NOMO-1 treated with DMSO at 0.1 percent for 48 hours (cell line): ENCODE measurements around the gene DCDC1.

Experiments used
- DNase-seq: peaks from one replicate; lab custom pipeline; 2025; ENCODE audit not compliant: unreplicated experiment; lab: John Stamatoyannopoulos, UW

The DCDC1 gene

GRCh38 chr11:31369348-31370329, at the start of gene DCDC1, which contains the start of gene DNAJC24:
TSS of gene DCDC1 (minus strand) at chr11:31369739. CDS start at chr11:31328280, 41,459 bp downstream.
TSS of gene DNAJC24 (plus strand) at chr11:31369860. CDS start at chr11:31370749, 889 bp downstream.
- DNase-seq: peak; percentile 90

GRCh38 chr11:31419138-31419537, 49.6 kb upstream of the DCDC1 start:
- no peak for DNase-seq

GRCh38 chr11:31417816-31418215, 48.3 kb upstream of the DCDC1 start:
- DNase-seq: no peak

- no peak for DNase-seq
Measured at GRCh38 chr11:31417357-31417756, 47.8 kb upstream of the DCDC1 start.

- no peak for DNase-seq
Measured at GRCh38 chr11:31415435-31415834, 45.9 kb upstream of the DCDC1 start.

- no peak for DNase-seq
Measured at GRCh38 chr11:31414338-31414737, 44.8 kb upstream of the DCDC1 start.

- no peak for DNase-seq
Measured at GRCh38 chr11:31412946-31413345, 43.4 kb upstream of the DCDC1 start.

GRCh38 chr11:31408201-31408600, 38.7 kb upstream of the DCDC1 start:
- no peak for DNase-seq

GRCh38 chr11:31404614-31405013, 35.1 kb upstream of the DCDC1 start:
- no peak for DNase-seq

GRCh38 chr11:31397239-31397834, 27.8 kb upstream of the DCDC1 start:
- DNase-seq: peak; percentile 14

- DNase-seq: no peak
Measured at GRCh38 chr11:31387379-31387778, 17.8 kb upstream of the DCDC1 start.

- DNase-seq: no peak
Measured at GRCh38 chr11:31383116-31383515, 13.6 kb upstream of the DCDC1 start.

GRCh38 chr11:31375879-31376278, 6.3 kb upstream of the DCDC1 start:
- no peak for DNase-seq

GRCh38 chr11:31366795-31367194, 2.7 kb downstream of the DCDC1 start:
- no peak for DNase-seq

- no peak for DNase-seq
Measured at GRCh38 chr11:31361743-31362142, 7.8 kb downstream of the DCDC1 start.

- DNase-seq: no peak
Measured at GRCh38 chr11:31355817-31356216, 13.7 kb downstream of the DCDC1 start.

GRCh38 chr11:31355131-31355530, 14.4 kb downstream of the DCDC1 start:
- DNase-seq: no peak

GRCh38 chr11:31351168-31351567, 18.4 kb downstream of the DCDC1 start:
- DNase-seq: no peak

- peak; percentile 13 for DNase-seq
Measured at GRCh38 chr11:31340903-31341572, 28.5 kb downstream of the DCDC1 start.

GRCh38 chr11:31337806-31338205, 31.7 kb downstream of the DCDC1 start:
- no peak for DNase-seq

GRCh38 chr11:31328697-31329096, 40.8 kb downstream of the DCDC1 start:
- DNase-seq: no peak

- DNase-seq: no peak
Measured at GRCh38 chr11:31327417-31327816, 42.1 kb downstream of the DCDC1 start.
